ENCODE measurements around the gene TAF8. TPM values are rescaled to one million over a fixed set of nuclear protein-coding genes. Genes with fewer than 3 reads are reported as not detected.

The TAF8 gene
- total RNA-seq, 1 donor from 2014 or later: 32.2 TPM

DNA sequence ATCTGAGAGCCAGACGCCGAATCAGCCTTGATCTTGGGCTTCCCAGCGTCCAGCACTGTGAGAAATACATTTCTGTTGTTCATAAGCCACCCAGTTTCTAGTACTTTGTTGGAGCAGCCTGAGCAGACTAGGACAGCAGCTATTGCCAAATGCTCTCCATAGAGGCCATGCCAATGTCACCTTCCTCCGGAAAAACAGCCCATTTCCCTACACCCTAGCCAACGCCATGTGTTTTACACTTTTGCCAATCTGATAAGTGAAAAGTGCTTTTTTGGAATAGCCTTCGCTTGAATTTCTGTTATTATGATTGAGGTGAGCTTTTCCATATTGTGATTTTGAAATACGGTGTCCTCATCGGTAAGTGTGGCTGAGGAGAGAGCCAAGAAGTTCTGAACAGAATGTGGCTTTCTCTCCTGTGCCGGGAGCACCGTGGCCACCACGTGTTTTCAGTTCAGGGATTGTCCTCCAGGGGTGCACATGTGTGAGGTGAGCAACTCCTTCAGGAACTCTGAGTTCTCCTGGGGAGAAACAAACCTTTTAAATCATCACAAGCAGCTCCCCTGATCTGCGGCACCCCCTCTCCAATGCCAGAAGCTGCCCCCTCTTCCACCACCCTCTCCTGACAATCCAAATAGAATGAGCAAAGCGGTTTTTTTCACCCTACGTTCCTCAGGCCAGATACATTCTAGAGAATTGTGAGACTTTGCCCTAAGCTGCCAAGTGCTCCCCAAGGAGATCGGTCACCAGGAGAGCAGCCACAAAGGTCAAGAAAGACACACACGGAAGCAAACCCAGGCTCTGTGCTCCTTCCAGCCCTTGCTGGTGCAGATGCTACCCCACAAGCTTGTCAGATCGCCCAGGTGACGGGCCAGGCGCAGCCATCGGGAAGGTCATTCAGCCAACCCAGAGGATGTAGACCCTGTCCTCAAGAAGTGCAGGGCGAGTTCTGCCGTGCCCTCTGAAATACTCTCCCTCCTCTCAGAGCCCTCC, 36.0 kb downstream of the TAF8 start:
- intact Hi-C loops (cut with micrococcal nuclease): no loop called here

GRCh38 chr6:42088101-42088591, 37.8 kb downstream of the TAF8 start:
- peak; percentile 90 for ATAC-seq
- DNase-seq: peak; percentile 71
- intact Hi-C loops (cut with micrococcal nuclease): no loop called here

More for the DNA sequence above, 36.0 kb downstream of the TAF8 start:
- ATAC-seq: peak; percentile 50
- DNase-seq: peak; percentile 54

DNA sequence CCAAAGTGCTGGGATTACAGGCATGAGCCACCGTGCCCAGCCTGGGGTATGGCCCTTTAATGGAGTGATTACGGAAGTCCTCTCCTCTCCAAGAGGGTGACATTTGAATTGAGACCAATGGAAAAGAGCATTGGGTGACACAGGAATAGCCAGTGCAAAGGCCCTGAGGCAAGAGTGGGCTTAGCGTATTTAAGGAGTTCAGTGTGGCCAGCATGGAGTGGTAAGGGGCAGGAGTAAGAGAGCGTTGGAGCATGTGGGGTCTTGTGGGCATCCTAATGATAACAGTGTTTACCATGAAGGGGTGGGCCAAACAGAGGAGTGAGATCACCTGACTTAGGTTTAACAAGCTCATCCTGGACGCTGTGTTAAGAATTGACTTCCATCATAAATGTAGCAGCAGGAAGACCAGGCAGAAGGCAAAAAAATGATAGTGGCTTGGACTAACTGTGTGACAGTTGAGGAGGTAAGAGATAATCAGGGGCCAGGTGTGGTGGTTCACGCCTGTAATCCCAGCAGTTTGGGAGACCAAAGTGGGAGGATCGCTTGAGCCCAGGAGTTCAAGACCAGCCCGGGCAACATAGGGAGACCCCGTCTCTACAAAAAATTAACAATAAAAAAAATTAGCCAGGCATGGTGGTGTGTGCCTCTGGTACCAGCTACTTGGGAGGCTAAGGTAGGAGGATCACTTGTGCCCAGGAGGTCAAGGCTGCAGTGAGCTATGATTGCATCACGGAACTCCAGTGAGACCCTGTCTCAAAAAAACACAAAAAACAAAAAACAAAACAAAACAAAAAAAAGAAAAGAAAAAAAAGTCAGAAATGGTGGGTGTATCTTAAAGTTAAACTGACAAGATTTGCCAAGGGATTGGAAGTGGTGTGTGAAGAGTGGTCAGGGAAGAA, 40.7 kb downstream of the TAF8 start:
- ATAC-seq: no peak
- intact Hi-C loops (cut with micrococcal nuclease): no loop called here
- DNase-seq: no peak

- ATAC-seq (no peak), DNase-seq (no peak)
- intact Hi-C loops (cut with micrococcal nuclease): no loop called here
Measured at GRCh38 chr6:42091718-42092023, 41.3 kb downstream of the TAF8 start.

GRCh38 chr6:42093582-42094329, 43.4 kb downstream of the TAF8 start:
- intact Hi-C loops (cut with micrococcal nuclease): no loop called here
- DNase-seq: peak; percentile 63
- ATAC-seq: peak; percentile 86

GRCh38 chr6:42095094-42095493, 44.8 kb downstream of the TAF8 start:
- DNase-seq (no peak), ATAC-seq (no peak)
- intact Hi-C loops (cut with micrococcal nuclease): no loop called here

- intact Hi-C loops (cut with micrococcal nuclease): no loop called here
- no peak for DNase-seq
- ATAC-seq: no peak
Measured at GRCh38 chr6:42095776-42096541, 45.6 kb downstream of the TAF8 start.

DNA sequence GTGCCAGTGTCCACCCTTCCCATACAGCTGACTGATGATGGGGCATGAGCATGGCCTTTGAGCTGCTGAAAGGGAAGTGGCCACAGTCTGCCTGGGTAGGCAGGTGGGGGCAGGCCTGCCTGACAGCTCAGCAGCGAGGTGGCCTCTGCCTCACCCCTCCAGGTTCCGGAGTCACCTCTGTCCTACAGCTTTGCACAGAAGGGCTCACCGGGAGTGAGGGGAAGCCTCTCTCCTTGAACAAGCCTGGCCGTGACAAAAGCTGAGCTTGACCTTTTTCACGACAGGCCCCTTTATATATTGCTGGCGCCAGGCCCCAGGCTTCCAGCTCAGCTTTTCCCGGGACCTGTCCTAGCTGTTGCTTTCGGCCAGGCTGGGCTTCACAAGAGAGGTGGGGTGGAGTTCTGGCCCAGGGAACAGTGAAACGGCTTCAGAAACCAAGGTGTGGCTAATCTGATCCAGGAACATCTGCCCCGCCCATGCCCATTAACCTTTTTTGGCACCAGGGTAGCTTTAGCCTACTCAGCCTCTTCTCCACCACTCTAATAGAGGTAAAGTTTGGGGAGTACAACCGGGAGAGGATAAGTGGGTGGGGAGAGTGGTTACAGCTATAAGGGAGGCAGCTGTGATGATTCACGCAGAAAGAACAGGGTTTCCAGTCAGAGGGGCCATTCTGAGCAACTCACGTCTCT, 49.2 kb downstream of the TAF8 start:
- ATAC-seq: no peak
- intact Hi-C loops (cut with micrococcal nuclease): no loop called here
- DNase-seq: no peak

DNA sequence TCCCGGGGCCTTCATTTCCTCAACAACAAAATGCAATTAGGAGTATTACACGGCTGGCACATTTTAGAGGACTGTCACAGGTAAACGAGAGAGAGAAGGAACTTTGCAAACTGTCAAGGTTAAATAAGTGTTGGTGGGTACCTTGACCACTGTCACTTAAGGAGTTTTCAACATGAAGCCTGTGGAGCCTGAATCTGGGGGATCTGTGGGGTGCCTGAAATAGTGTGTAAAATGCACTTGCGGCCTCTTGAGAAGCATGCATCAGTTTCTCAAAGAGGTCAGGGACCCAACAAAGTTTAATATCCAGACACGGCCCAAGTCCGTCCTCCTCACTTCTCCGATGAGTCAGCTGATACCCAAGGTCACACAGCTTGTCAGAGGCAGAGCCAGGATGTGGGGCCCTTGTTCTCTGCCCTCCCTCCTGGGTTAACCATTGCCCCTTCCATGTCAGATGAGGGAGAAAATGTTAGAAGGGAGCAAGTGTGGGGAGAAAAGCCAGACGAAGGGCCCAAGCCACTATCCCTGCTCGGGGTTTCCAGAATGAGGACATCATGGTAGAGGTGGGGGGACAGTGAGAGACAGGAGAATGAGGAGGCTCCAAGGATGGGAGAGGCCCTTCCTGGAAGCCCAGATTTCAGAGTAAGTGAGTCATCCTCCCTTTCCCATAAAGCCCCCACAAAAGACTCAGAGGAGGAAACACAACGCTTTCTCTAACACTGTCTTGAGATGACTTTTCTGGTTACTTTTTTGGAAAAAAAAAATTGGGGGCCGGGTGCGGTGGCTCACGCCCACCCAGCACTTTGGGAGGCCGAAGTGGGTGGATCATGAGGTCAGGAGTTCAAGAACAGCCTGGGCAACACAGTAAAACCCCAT, 49.9 kb downstream of the TAF8 start:
- ATAC-seq (no peak), DNase-seq (no peak)
- intact Hi-C loops (cut with micrococcal nuclease): no loop called here

- intact Hi-C loops (cut with micrococcal nuclease): no loop called here
- DNase-seq (no peak), ATAC-seq (peak; percentile 37)
Measured at GRCh38 chr6:42101186-42101657, 50.9 kb downstream of the TAF8 start.

GRCh38 chr6:42103216-42103615, 52.9 kb downstream of the TAF8 start:
- intact Hi-C loops (cut with micrococcal nuclease): no loop called here
- ATAC-seq: no peak
- DNase-seq: no peak

GRCh38 chr6:42103753-42104094, 53.4 kb downstream of the TAF8 start:
- DNase-seq (no peak), ATAC-seq (no peak)
- intact Hi-C loops (cut with micrococcal nuclease): no loop called here

DNA sequence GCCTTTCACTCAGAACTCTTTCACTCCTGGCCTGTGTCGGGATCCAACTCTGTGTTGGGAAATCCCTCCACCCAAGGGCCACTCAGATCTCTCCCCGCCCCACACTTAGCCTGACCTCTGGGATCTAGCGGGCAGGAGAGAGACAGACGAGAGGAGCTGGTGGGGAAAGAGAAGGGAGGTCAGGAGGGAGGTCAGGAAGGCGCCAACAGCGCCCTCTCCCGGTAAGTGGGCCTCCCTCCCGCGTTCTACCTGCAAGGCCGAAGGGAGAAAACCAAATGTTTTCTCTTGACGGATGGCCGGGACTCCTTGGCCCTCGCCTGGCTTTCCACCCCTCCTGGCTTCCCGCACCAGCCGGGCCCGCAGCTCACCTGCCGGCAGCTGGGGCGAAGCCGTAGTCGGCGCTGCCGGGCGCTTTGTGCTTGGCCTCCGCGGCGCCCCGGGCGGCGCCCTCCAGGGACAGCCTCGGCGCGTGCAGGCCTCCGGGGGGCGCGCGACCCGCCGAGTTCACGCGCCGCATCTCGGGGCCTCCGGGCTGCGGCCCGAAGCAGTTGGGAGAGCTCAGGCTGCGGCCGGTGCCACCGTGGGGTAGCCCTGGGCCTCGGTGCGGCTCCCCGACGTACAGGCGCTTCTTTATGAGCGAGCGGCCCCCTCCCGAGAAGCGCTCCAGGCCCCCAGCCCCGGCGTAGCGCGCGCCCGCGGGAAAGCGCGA, 53.9 kb downstream of the TAF8 start:
- ATAC-seq: peak; percentile 89
- intact Hi-C loops (cut with micrococcal nuclease): no loop called here
- DNase-seq: peak; percentile 87

GRCh38 chr6:42104804-42105125, 54.4 kb downstream of the TAF8 start:
- intact Hi-C loops (cut with micrococcal nuclease): no loop called here
- no peak for ATAC-seq
- DNase-seq: no peak

DNA sequence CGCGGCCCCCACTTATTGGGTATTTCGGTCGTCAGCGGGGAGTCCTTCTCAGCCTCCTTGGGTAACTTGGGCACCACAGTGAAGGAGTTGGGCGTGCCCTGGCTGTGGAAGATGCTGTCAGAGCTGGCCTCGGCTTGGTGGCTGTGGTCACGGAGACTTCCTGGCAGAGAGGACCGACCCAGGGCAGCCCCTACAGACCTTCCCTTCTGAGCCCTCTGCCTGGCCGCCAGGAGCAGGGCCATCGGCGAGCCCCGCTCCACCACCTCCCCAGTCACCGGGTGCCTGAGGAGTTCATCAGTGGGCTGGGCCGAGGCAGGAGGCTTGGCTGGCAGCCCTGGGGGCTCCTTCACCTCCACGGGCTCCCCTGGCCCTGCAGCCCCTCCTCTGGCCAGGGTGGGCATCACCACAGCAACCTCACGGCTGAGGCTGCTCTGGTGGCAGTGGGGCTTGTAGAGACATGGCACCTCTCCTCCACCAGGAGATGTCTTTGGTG, 54.9 kb downstream of the TAF8 start:
- intact Hi-C loops (cut with micrococcal nuclease): no loop called here
- no peak for DNase-seq

DNA sequence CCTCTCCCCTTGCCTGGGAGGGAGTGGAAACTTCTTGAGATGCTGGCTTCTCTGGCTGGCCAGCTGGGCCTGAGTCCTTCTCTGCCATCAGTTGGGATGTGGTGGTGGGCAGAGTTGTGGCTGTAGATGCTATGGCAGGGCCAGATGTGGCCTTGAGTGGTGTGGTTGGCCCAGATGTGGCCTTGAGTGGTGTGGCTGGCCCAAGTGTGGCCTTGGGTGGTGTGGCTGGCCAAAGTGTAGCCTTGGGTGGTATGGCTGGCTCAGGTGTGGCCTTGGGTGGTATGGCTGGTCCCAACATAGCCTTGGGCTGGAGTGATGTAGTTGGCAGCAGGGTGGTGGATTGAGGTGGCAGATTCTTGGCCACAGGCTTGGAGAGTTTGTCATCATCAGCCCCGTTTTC, 55.4 kb downstream of the TAF8 start:
- intact Hi-C loops (cut with micrococcal nuclease): no loop called here

More for the DNA sequence above, 54.9 kb downstream of the TAF8 start:
- no peak for ATAC-seq

More for the DNA sequence above, 55.4 kb downstream of the TAF8 start:
- DNase-seq (no peak), ATAC-seq (no peak)
